Peyer's patch (tissue), 4 donors: ENCODE measurements around the gene RAB40A. TPM values are rescaled to one million over a fixed set of nuclear protein-coding genes. Genes with fewer than 3 reads are reported as not detected.
"Not testable (repeated sequence)": the region's sequence is repeated elsewhere in the genome, so short reads cannot be mapped to it uniquely, and the experiment has no call there.

Experiments used
- DNase-seq, 3 donors: peaks; one replicate each; pipeline ENCODE4 v3.0.0-alpha.2; 2017 to 2019
- H3K27ac ChIP-seq, 4 donors: fragments of 200-600 bp; sonication (generic); one replicate each; pipeline ENCODE4 v1.5.1; 2016 to 2019
- H3K27me3 ChIP-seq, 2 donors: fragments of 200-600 bp; sonication (generic); one replicate each; pipeline ENCODE4 v1.5.1; 2019
- H3K36me3 ChIP-seq, 3 donors: fragments of 200-600 bp; sonication (generic); one replicate each; pipeline ENCODE4 v1.5.1; 2016 to 2019
- H3K4me1 ChIP-seq, 4 donors: fragments of 200-600 bp; sonication (generic); one replicate each; pipeline ENCODE4 v1.5.1; 2016 to 2019
- H3K4me3 ChIP-seq, 4 donors: fragments of 200-600 bp; sonication (generic); 1 replicate in 3 of 4; 2 replicates in 1 of 4; pipeline ENCODE4 v1.5.1; 2016 to 2019; ENCODE audit warnings: mild to moderate bottlenecking in 1 of 4
- H3K9me3 ChIP-seq, 4 donors: fragments of 200-600 bp; sonication (generic); one replicate each; pipeline ENCODE4 v1.5.1; 2016 to 2019; ENCODE audit warnings: mild to moderate bottlenecking in 1 of 4
- CTCF ChIP-seq, 6 experiments: fragments of 450-650 bp in 4 of 6; fragments of 200-600 bp in 2 of 6; sonication (generic) in 1 of 6; IDR thresholded peaks; one replicate each; pipeline ENCODE4 v1.5.1; 2017 to 2019; ENCODE audit warnings: antibody characterized with exemption in 6 of 6, mild to moderate bottlenecking in 3 of 6, moderate library complexity in 1 of 6
- POLR2A ChIP-seq, 2 donors: fragments of 450-650 bp; IDR thresholded peaks; one replicate each; pipeline ENCODE4 v1.5.1; 2017; ENCODE audit warnings: antibody characterized with exemption in 2 of 2, mild to moderate bottlenecking in 2 of 2, moderate library complexity in 2 of 2
- total RNA-seq, 4 donors: library from RNA; depleted of rRNA; stranded (reverse); fragments of >200 nt; gene quantifications; one replicate each; pipeline ENCODE4 v1.1.0, GENCODE V29; 2016

RAB40A gene
- total RNA-seq, 4 donors from 2014 or later = 0.70 TPM; not detected in 3

GRCh38 chrX:103467887-103468286, 51.4 kb downstream of the RAB40A start:
- Histone ChIP-seq H3K4me1 (no peaks in the 10 kb centered on the region), H3K36me3 (no peaks in the 10 kb centered on the region), H3K27me3 (no peaks in the 10 kb centered on the region), H3K27ac (no peak overlapping the region), H3K9me3 (no peaks in the 10 kb centered on the region), H3K4me3 (no peak overlapping the region)
- DNase-seq = no peak
- TF ChIP-seq CTCF (IDR thresholded peaks at IDR 0.05) (no peak), POLR2A (IDR thresholded peaks at IDR 0.05) (no peak)

GRCh38 chrX:103467156-103467555, 52.1 kb downstream of the RAB40A start:
- no peaks in the 10 kb centered on the region for H3K4me1 ChIP-seq
- H3K9me3 ChIP-seq = no peaks in the 10 kb centered on the region
- no peaks in the 10 kb centered on the region for H3K36me3 ChIP-seq
- no peaks in the 10 kb centered on the region for H3K27me3 ChIP-seq
- no peak overlapping the region for H3K27ac ChIP-seq
- no peak for DNase-seq
- no peak for TF ChIP-seq CTCF (IDR thresholded peaks at IDR 0.05)
- TF ChIP-seq POLR2A (IDR thresholded peaks at IDR 0.05) = no peak
- no peak overlapping the region for H3K4me3 ChIP-seq

- Histone ChIP-seq H3K4me3 (peak overlapping the region in 2 of 4 donors; percentile 29 to 39), H3K27me3 (no peaks in the 10 kb centered on the region), H3K27ac (no peak overlapping the region), H3K36me3 (no peaks in the 10 kb centered on the region), H3K4me1 (no peaks in the 10 kb centered on the region), H3K9me3 (no peaks in the 10 kb centered on the region)
- TF ChIP-seq CTCF (IDR thresholded peaks at IDR 0.05) (peak; percentile 17 to 68 (median 58)), POLR2A (IDR thresholded peaks at IDR 0.05) (no peak)
- DNase-seq = peak; percentile 57 to 86 (median 64)
Measured at GRCh38 chrX:103464774-103465117, 54.5 kb downstream of the RAB40A start.

GRCh38 chrX:103464072-103464773, 55.1 kb downstream of the RAB40A start:
- Histone ChIP-seq H3K9me3 (no peaks in the 10 kb centered on the region), H3K4me1 (no peaks in the 10 kb centered on the region), H3K27me3 (no peaks in the 10 kb centered on the region), H3K4me3 (peak overlapping the region in 3 of 4 donors; percentile 14 to 39 (median 29)), H3K27ac (no peak overlapping the region), H3K36me3 (no peaks in the 10 kb centered on the region)
- TF ChIP-seq CTCF (IDR thresholded peaks at IDR 0.05) = peak in 2 of 6 experiments; percentile 30 to 31
- TF ChIP-seq POLR2A (IDR thresholded peaks at IDR 0.05) = no peak
- DNase-seq = no peak

- no peaks in the 10 kb centered on the region for H3K27me3 ChIP-seq
- H3K36me3 ChIP-seq = no peaks in the 10 kb centered on the region
- H3K27ac ChIP-seq = no peak overlapping the region
- no peaks in the 10 kb centered on the region for H3K4me1 ChIP-seq
- H3K4me3 ChIP-seq = no peak overlapping the region
- TF ChIP-seq CTCF (IDR thresholded peaks at IDR 0.05) (no peak), POLR2A (IDR thresholded peaks at IDR 0.05) (no peak)
- H3K9me3 ChIP-seq = no peaks in the 10 kb centered on the region
- DNase-seq = no peak
Measured at GRCh38 chrX:103461156-103461555, 58.1 kb downstream of the RAB40A start.

GRCh38 chrX:103460001-103460755, 59.1 kb downstream of the RAB40A start:
- not testable (repeated sequence) for H3K36me3 ChIP-seq, H3K27ac ChIP-seq, H3K4me3 ChIP-seq, DNase-seq, H3K27me3 ChIP-seq, H3K4me1 ChIP-seq, H3K9me3 ChIP-seq
